ENCODE results near the gene MASP1.

MASP1 gene

GRCh38 chr3:187291512-187292132, at the start of gene MASP1:
Gene MASP1, minus strand, starts transcription at chr3:187291737. Its CDS starts 105 bp downstream, at chr3:187291632.
- no peak for DNase-seq

- DNase-seq, result no peak
Measured at GRCh38 chr3:187340578-187340977, 49.0 kb upstream of the MASP1 start.

- DNase-seq, result no peak
Measured at GRCh38 chr3:187336322-187336721, 44.8 kb upstream of the MASP1 start.

GRCh38 chr3:187334904-187335303, 43.4 kb upstream of the MASP1 start:
- DNase-seq, result no peak

GRCh38 chr3:187328691-187329090, 37.2 kb upstream of the MASP1 start:
- no peak for DNase-seq

GRCh38 chr3:187327845-187328244, 36.3 kb upstream of the MASP1 start:
- no peak for DNase-seq

- no peak for DNase-seq
Measured at GRCh38 chr3:187325632-187326031, 34.1 kb upstream of the MASP1 start.

- DNase-seq, result no peak
Measured at GRCh38 chr3:187323091-187323490, 31.6 kb upstream of the MASP1 start.

GRCh38 chr3:187322291-187322690, 30.8 kb upstream of the MASP1 start:
- no peak for DNase-seq

- no peak for DNase-seq
Measured at GRCh38 chr3:187321766-187322165, 30.2 kb upstream of the MASP1 start.

- peak; percentile 56 to 58 for DNase-seq
Measured at GRCh38 chr3:187319699-187320302, 28.3 kb upstream of the MASP1 start.

GRCh38 chr3:187318819-187319616, 27.5 kb upstream of the MASP1 start:
- peak; percentile 48 to 58 for DNase-seq

- DNase-seq, result no peak
Measured at GRCh38 chr3:187315872-187316271, 24.3 kb upstream of the MASP1 start.

GRCh38 chr3:187314176-187314575, 22.6 kb upstream of the MASP1 start:
- DNase-seq, result no peak

- DNase-seq, result no peak
Measured at GRCh38 chr3:187310954-187311470, 19.5 kb upstream of the MASP1 start.

GRCh38 chr3:187310226-187310625, 18.7 kb upstream of the MASP1 start:
- DNase-seq, result no peak

- no peak for DNase-seq
Measured at GRCh38 chr3:187305881-187306280, 14.3 kb upstream of the MASP1 start.

- DNase-seq, result no peak
Measured at GRCh38 chr3:187299611-187300010, 8.1 kb upstream of the MASP1 start.

GRCh38 chr3:187296911-187297310, 5.4 kb upstream of the MASP1 start:
- no peak for DNase-seq

- DNase-seq, result no peak
Measured at GRCh38 chr3:187296058-187296457, 4.5 kb upstream of the MASP1 start.

- no peak for DNase-seq
Measured at GRCh38 chr3:187295316-187296034, 3.9 kb upstream of the MASP1 start.

GRCh38 chr3:187293516-187294430, 2.2 kb upstream of the MASP1 start:
- DNase-seq, result no peak
